Measurements from ENCODE around the gene SCUBE1.

The SCUBE1 gene

DNA sequence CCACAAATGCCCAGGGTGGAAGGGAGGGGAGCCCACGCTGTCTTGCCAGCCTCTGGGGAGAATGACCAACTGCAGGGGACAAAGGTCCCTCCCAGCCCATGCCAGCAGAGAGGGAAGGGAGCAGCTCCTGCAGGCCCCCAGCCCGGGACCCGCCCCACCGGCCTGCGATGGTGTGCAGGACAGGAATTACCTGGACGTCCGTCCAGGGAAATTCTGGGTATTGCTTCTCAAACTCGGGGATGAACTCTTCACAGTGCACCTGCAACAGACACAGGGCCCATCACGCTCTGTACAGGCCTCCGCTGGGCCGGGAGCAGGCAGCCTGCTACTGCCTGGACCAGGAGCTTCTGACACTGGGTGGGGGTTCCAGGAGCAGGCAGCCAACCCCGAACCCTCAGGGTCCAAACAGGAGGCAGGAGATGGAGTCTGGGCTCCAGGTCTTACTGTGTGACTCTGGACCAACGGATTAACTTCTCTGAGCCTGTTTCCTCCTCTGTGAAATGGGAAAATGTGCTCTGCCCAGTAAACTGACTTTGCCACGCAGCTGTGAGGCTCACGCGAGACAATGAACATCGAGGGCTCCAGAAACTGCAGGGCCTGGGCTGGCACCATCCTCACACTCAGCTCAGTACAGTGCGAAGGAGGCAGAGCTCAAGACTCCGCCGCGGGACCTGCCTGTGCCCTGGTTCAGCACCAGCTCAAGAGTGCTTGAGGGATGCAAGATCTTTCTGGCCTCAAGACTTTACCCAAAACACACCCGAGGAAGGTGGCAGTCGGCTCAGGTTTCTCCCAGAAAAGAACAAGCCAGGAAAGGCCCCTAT is 173.7 kb downstream of the SCUBE1 start:
- no peak for DNase-seq

- no peak for DNase-seq
These were observed 174.5 kb downstream of the SCUBE1 start for GRCh38 chr22:43168471-43169309.

DNA sequence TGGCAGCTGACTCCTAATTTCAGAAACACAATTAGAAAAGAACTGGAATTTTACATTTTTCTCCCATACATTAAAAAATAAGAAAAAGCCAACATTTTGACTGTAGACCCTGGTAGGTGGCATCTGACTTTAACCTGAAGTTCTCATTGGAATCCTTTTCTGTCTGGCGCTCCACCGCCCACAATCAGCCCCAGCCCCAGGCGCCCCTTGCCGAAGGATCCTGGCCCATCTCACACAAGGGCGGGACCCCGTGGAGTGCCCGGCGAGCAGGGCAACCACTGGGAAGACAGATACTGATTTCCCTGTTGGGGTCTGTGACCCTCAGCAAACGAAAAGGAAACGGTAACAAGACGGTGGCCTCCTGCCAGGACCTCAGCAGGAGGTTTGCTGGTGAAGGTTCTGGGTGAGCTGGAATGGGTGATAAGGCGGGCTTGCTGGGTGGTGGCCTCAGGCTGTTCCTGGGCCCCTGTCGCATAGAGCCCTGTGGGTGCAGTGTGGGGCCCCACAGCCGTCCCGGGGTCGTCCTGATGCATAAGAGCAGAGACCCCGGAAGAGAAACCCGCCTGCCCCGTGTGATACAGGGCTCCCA is 176.1 kb downstream of the SCUBE1 start:
- DNase-seq = no peak

DNA sequence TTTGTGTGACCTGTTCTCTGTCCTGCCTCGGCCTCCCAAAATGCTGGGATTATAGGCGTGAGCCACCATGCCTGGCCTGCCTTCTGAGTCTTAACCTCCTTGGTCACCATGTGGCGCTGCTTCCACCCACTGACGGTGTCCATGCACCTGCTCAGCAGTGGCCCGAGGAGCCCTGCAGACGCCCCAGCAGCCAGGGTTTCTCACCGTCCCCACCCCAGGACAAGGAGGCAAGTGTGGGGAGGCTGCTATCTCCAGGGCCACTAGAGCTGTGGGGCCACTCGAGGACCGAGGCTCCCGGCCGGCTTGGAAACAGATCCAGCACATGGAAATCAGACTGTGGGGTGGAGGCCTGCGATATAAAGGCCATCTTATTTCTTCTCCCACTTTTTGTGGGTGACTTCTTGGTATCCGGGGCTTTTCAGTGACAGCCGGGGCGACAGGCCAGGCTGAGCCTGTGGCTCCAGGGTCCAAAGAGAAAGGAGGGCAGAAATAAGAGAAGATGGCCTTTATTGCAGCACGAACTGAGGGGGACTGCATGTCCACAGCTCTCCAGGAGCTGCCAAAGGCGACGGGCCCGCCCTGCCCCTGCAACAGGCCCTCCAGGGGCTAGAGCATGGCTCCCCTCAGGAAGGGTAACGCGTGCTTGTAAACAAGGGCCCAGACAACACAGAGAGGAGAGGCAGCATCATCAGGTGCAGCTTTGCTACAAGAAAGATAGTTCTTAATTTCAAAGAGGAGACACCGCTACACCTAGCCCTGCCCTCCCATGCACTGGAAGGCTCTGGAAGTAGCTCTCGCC is 176.8 kb downstream of the SCUBE1 start:
- no peak for DNase-seq

GRCh38 chr22:43164636-43165035 is 178.5 kb downstream of the SCUBE1 start:
- DNase-seq = no peak

- no peak for DNase-seq
These were observed 179.9 kb downstream of the SCUBE1 start for GRCh38 chr22:43163241-43163795.

- DNase-seq = no peak
These were observed 180.6 kb downstream of the SCUBE1 start for GRCh38 chr22:43162412-43163150.

DNA sequence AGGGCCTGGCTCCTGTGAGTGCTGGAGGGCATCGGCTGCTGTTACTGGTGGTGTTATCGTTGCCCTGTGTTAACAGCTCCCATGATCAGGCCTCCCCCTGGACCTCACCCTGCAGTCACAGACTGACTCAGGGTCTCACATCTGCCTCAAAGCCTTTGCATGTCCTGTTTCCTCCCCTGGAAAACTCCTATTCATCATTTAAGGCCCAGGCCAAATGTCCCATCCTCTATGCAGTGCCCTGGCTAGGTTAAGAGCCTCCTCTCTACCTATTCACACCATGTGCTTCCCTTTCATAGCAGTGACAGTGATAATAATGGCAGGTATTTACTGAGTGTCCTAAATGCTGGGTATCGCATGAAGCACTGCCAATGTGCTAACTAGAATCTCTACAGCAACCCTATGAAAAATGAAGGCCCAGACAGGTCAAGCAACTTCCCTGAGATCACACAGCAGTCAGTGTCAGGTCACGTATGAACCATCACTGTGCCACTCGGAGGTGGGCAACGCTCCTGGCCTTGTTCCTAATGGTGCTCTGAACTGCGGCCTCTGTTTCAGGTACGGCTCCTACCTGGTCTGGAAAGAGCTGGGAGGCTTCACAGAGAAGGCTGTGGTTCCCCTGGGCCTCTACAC is 182.6 kb downstream of the SCUBE1 start:
- no peak for DNase-seq

DNA sequence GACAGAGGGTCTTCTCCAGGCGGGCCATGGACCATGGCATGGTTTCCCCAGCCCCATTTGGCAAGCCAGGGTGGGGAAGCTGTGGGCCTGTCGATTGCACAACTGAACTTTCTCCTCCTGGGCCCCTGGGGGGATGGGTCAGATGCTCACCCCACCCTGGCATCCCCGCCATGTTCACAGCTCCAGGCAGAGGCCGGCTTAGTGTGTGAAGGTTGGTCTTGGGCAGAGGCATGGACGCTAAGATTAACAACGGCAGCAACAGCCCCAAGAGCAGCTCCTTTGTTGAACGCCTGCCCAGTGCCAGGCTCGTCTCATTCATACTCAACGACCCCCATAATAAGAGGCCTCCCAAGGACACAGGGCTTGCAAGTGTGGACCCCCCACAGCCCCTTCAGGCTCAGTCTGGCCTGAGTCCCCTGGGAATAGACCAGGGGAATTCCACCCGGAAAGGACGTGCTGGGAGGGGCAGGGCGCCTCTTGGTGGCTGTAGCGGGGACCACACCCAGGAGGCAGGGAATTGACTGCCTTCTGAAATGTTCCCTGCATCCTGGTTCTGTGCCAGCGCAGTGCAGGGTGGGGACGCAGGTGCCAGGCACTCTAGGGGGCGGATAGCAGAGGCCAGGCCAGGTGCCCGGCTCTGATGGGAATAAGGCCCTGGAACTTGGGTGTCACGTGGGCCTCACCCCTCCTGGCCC is 183.5 kb downstream of the SCUBE1 start:
- no peak for DNase-seq

GRCh38 chr22:43158778-43159483 is 184.2 kb downstream of the SCUBE1 start:
- DNase-seq = no peak

GRCh38 chr22:43157874-43158546 is 185.2 kb downstream of the SCUBE1 start:
- DNase-seq = no peak

- DNase-seq = no peak
These were observed 186.8 kb downstream of the SCUBE1 start for GRCh38 chr22:43156413-43156812.

GRCh38 chr22:43155789-43156188 is 187.4 kb downstream of the SCUBE1 start:
- DNase-seq = no peak

GRCh38 chr22:43154887-43155536 is 188.2 kb downstream of the SCUBE1 start:
- no peak for DNase-seq

GRCh38 chr22:43153899-43154298 is 189.3 kb downstream of the SCUBE1 start:
- no peak for DNase-seq

DNA sequence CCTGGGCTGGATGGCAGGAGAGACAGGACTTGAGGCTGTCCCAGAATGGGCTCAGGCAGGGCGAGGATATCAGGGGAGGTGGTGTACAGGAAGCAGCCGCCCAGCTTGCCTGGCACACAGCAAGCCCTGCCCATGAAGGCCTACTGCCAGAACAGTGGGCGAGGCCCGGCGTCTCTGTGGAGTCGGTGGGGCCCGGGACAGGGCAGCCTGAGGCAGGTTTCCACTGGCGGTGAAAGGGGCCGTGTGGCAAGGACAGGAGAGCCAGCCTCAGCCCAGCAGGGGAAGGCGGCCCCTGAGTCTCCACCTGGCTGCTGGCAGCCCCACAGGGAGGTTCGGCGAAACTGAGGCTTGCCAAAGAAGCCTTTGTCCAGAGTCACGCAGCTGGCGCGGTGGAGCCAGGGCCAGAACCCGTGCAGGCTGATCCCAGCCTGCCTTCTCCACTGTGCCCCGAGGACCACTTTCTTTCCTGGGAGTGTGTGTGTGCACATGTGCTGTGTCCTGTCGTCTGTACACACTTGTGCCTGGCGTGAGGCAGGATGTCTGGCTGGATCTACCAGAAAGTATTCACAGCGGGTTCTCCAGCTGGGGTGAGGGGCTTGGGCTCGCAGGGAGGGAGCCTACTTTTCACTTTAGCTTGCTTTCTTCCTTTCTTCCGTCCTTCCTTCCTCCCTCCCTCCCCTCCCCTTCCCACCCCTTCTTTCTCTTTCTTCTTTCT is 190.7 kb downstream of the SCUBE1 start:
- DNase-seq = peak; percentile 65

DNA sequence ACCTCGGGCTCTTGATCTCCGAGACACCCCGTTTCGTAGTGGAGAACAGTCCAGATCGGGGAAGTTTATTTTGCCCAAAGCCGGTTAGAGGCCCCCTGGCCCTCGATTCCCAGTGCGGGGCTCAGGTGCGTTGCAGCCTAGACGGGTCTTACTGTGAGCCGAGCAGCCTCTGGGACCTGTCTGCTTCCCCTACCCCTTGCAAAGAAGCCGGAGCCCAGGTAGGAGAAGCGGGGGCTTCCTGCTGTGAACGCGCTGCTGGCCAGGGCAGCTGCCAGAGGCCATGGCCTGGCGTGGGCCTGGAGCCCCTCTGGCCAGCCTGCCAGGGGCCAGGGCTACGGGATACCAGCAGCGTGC is 191.2 kb downstream of the SCUBE1 start:
- DNase-seq = no peak

All from central memory CD4-positive, alpha-beta T cell (primary cell).